ENCODE results near the gene GM2A. TPM values are rescaled to one million over a fixed set of nuclear protein-coding genes. Genes with fewer than 3 reads are reported as not detected.

The GM2A gene
- total RNA-seq, 4 donors from 2014 or later: 99.3 to 167 (median 126) TPM

- Histone ChIP-seq H3K36me3 (no peaks in the 10 kb centered on the region), H3K9me3 (no peaks in the 10 kb centered on the region), H3K4me1 (no peaks in the 10 kb centered on the region), H3K27me3 (no peaks in the 10 kb centered on the region), H3K4me3 (no peak overlapping the region), H3K27ac (no peak overlapping the region)
- no peak for TF ChIP-seq POLR2A (IDR thresholded peaks at IDR 0.05)
- TF ChIP-seq POLR2AphosphoS5 (IDR thresholded peaks at IDR 0.05): no peak
- no peak for TF ChIP-seq EP300 (IDR thresholded peaks at IDR 0.05)
- TF ChIP-seq CTCF (IDR thresholded peaks at IDR 0.05): no peak
- no peak for DNase-seq (ENCODE audit: low spot score in 2 of 2)
These were observed 57.9 kb downstream of the GM2A start for GRCh38 chr5:151310932-151311331.

- WGBS: 78% methylated on average over 5 of the region's 5 CpGs
- H3K9me3 ChIP-seq: no peaks in the 10 kb centered on the region
- no peak for DNase-seq (ENCODE audit: low spot score in 2 of 2)
- no peaks in the 10 kb centered on the region for H3K27me3 ChIP-seq
- no peaks in the 10 kb centered on the region for H3K4me1 ChIP-seq
- TF ChIP-seq EP300 (IDR thresholded peaks at IDR 0.05) (no peak), CTCF (IDR thresholded peaks at IDR 0.05) (no peak), POLR2AphosphoS5 (IDR thresholded peaks at IDR 0.05) (no peak), POLR2A (IDR thresholded peaks at IDR 0.05) (no peak)
- H3K4me3 ChIP-seq: no peak overlapping the region
- H3K36me3 ChIP-seq: no peaks in the 10 kb centered on the region
- H3K27ac ChIP-seq: no peak overlapping the region
These were observed 59.9 kb downstream of the GM2A start for GRCh38 chr5:151312756-151313324.

GRCh38 chr5:151313357-151313756 is 60.4 kb downstream of the GM2A start:
- no peaks in the 10 kb centered on the region for H3K27me3 ChIP-seq
- H3K4me3 ChIP-seq: no peak overlapping the region
- 67% methylated on average over 2 of the region's 2 CpGs for WGBS
- H3K9me3 ChIP-seq: no peaks in the 10 kb centered on the region
- no peak for TF ChIP-seq EP300 (IDR thresholded peaks at IDR 0.05)
- TF ChIP-seq POLR2AphosphoS5 (IDR thresholded peaks at IDR 0.05): no peak
- TF ChIP-seq POLR2A (IDR thresholded peaks at IDR 0.05): no peak
- no peak for TF ChIP-seq CTCF (IDR thresholded peaks at IDR 0.05)
- H3K27ac ChIP-seq: no peak overlapping the region
- DNase-seq (ENCODE audit: low spot score in 2 of 2): no peak
- H3K4me1 ChIP-seq: no peaks in the 10 kb centered on the region
- no peaks in the 10 kb centered on the region for H3K36me3 ChIP-seq

GRCh38 chr5:151315998-151316597 is 63.1 kb downstream of the GM2A start:
- TF ChIP-seq POLR2A (IDR thresholded peaks at IDR 0.05) (no peak), POLR2AphosphoS5 (IDR thresholded peaks at IDR 0.05) (no peak), CTCF (IDR thresholded peaks at IDR 0.05) (peak; percentile 43 to 79)
- Histone ChIP-seq H3K27ac (no peak overlapping the region), H3K36me3 (no peaks in the 10 kb centered on the region), H3K27me3 (no peaks in the 10 kb centered on the region), H3K4me3 (no peak overlapping the region), H3K4me1 (no peaks in the 10 kb centered on the region), H3K9me3 (no peaks in the 10 kb centered on the region)
- WGBS: 60% methylated on average over 8 of the region's 8 CpGs
- peak; percentile 70 to 83 for DNase-seq (ENCODE audit: low spot score in 2 of 2)

GRCh38 chr5:151317871-151318270 is 64.9 kb downstream of the GM2A start:
- H3K27me3 ChIP-seq: no peaks in the 10 kb centered on the region
- no peaks in the 10 kb centered on the region for H3K9me3 ChIP-seq
- H3K4me3 ChIP-seq: no peak overlapping the region
- H3K36me3 ChIP-seq: no peaks in the 10 kb centered on the region
- DNase-seq (ENCODE audit: low spot score in 2 of 2): no peak
- TF ChIP-seq POLR2A (IDR thresholded peaks at IDR 0.05) (no peak), EP300 (IDR thresholded peaks at IDR 0.05) (no peak), POLR2AphosphoS5 (IDR thresholded peaks at IDR 0.05) (no peak), CTCF (IDR thresholded peaks at IDR 0.05) (no peak)
- no peaks in the 10 kb centered on the region for H3K4me1 ChIP-seq
- 77% methylated on average over 2 of the region's 2 CpGs for WGBS
- no peak overlapping the region for H3K27ac ChIP-seq
